ENCODE measurements around the gene USP37. TPM values are rescaled to one million over a fixed set of nuclear protein-coding genes. Genes with fewer than 3 reads are reported as not detected.

The USP37 gene
- total RNA-seq, 1 donor from 2014 or later, result 9.4 TPM

DNA sequence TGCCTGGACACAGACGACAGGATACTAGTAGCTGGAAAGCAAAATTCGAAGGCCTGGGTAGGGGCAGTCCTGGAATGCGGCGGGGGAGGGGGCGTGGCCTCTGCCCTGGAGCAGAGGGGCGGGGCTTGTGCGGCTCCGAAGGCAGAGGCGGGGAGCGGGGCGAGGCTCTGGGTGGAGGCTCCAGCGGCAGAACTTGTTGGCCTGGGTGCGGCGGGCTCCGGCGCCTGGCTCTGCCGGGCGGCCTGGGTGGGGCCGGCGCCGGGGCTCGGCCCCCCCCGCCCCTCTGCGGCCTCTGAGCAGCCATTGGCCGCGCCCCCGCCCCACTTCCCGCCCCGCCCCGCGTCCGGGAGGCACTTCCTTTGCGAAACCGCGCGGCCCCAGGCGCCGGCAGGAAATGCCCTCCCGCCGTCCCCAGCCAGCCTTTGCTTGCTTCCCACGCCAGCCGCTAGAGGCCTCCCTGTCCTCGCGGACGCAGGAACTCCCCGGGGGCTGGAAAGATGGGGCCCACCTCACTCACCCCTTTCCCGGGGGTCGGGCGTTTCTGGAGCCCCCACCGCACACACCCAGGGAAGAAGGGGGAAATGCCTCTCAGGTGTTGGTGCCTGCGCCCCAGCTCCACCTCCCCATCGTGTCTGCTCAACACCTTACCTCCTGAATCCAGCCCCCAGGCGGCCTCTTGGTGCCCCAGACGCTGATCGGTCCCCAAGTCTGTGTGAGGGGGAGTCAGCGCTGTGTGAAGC is 161.8 kb downstream of the USP37 start:
- peak overlapping the region; percentile 44 for H3K4me3 ChIP-seq (ENCODE audit: low read depth, low read length)
- no peaks in the 10 kb centered on the region for H3K36me3 ChIP-seq (ENCODE audit: control insufficient read depth, insufficient read depth, low read length)
- TF ChIP-seq, protein P1, sequence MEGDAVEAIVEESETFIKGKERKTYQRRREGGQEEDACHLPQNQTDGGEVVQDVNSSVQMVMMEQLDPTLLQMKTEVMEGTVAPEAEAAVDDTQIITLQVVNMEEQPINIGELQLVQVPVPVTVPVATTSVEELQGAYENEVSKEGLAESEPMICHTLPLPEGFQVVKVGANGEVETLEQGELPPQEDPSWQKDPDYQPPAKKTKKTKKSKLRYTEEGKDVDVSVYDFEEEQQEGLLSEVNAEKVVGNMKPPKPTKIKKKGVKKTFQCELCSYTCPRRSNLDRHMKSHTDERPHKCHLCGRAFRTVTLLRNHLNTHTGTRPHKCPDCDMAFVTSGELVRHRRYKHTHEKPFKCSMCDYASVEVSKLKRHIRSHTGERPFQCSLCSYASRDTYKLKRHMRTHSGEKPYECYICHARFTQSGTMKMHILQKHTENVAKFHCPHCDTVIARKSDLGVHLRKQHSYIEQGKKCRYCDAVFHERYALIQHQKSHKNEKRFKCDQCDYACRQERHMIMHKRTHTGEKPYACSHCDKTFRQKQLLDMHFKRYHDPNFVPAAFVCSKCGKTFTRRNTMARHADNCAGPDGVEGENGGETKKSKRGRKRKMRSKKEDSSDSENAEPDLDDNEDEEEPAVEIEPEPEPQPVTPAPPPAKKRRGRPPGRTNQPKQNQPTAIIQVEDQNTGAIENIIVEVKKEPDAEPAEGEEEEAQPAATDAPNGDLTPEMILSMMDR (IDR thresholded peaks at IDR 0.05; ENCODE audit: insufficient read depth, low read length, poor library complexity, severe bottlenecking), result peak; percentile 92
- peak; percentile 69 for DNase-seq (ENCODE audit: low read depth)
- H3K27me3 ChIP-seq (ENCODE audit: control insufficient read depth, insufficient read depth, low read length), result no peaks in the 10 kb centered on the region

- Histone ChIP-seq H3K36me3 (ENCODE audit: control insufficient read depth, insufficient read depth, low read length) (no peaks in the 10 kb centered on the region), H3K4me3 (ENCODE audit: low read depth, low read length) (peak overlapping the region; percentile 36), H3K27me3 (ENCODE audit: control insufficient read depth, insufficient read depth, low read length) (no peaks in the 10 kb centered on the region)
- no peak for DNase-seq (ENCODE audit: low read depth)
- TF ChIP-seq, protein P1 (IDR thresholded peaks at IDR 0.05; ENCODE audit: insufficient read depth, low read length, poor library complexity, severe bottlenecking), result no peak
Observed at GRCh38 chr2:218405746-218406208, 162.4 kb downstream of the USP37 start.

DNA sequence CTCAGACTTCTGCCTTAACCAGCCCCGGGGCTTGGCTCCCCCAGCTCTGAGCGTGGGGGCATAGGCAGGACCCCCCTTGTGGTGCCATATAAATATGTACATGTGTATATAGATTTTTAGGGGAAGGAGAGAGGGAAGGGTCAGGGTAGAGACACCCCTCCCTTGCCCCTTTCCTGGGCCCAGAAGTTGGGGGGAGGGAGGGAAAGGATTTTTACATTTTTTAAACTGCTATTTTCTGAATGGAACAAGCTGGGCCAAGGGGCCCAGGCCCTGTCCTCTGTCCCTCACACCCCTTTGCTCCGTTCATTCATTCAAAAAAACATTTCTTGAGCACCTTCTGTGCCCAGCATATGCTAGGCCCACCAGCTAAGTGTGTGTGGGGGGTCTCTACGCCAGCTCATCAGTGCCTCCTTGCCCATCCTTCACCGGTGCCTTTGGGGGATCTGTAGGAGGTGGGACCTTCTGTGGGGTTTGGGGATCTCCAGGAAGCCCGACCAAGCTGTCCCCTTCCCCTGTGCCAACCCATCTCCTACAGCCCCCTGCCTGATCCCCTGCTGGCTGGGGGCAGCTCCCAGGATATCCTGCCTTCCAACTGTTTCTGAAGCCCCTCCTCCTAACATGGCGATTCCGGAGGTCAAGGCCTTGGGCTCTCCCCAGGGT is 162.9 kb downstream of the USP37 start:
- no peak overlapping the region for H3K4me3 ChIP-seq (ENCODE audit: low read depth, low read length)
- no peaks in the 10 kb centered on the region for H3K27me3 ChIP-seq (ENCODE audit: control insufficient read depth, insufficient read depth, low read length)
- no peaks in the 10 kb centered on the region for H3K36me3 ChIP-seq (ENCODE audit: control insufficient read depth, insufficient read depth, low read length)
- DNase-seq (ENCODE audit: low read depth), result no peak
- TF ChIP-seq, protein P1 (IDR thresholded peaks at IDR 0.05; ENCODE audit: insufficient read depth, low read length, poor library complexity, severe bottlenecking), result no peak

GRCh38 chr2:218404351-218405085 is 163.6 kb downstream of the USP37 start:
- Histone ChIP-seq H3K4me3 (ENCODE audit: low read depth, low read length) (no peak overlapping the region), H3K27me3 (ENCODE audit: control insufficient read depth, insufficient read depth, low read length) (no peaks in the 10 kb centered on the region), H3K36me3 (ENCODE audit: control insufficient read depth, insufficient read depth, low read length) (no peaks in the 10 kb centered on the region)
- TF ChIP-seq, protein P1 (IDR thresholded peaks at IDR 0.05; ENCODE audit: insufficient read depth, low read length, poor library complexity, severe bottlenecking), result no peak
- no peak for DNase-seq (ENCODE audit: low read depth)

GRCh38 chr2:218403810-218404209 is 164.3 kb downstream of the USP37 start:
- TF ChIP-seq, protein P1 (IDR thresholded peaks at IDR 0.05; ENCODE audit: insufficient read depth, low read length, poor library complexity, severe bottlenecking), result no peak
- no peak for DNase-seq (ENCODE audit: low read depth)
- Histone ChIP-seq H3K4me3 (ENCODE audit: low read depth, low read length) (no peak overlapping the region), H3K27me3 (ENCODE audit: control insufficient read depth, insufficient read depth, low read length) (no peaks in the 10 kb centered on the region), H3K36me3 (ENCODE audit: control insufficient read depth, insufficient read depth, low read length) (no peaks in the 10 kb centered on the region)
